Stimulated activated CD8-positive, alpha-beta memory T cell treated with anti-CD3 and anti-CD28 coated beads, Interleukin-15, amount 100 ng/mL, for 1 hour (primary cell): ENCODE measurements around the gene OXCT1.
"Not testable (repeated sequence)": the region's sequence is repeated elsewhere in the genome, so short reads cannot be mapped to it uniquely, and the experiment has no call there.

Source experiments
- DNase-seq: peaks from one replicate; pipeline ENCODE4 v3.0.0-alpha.2; 2020; ENCODE audit warnings: low read depth

OXCT1 gene

GRCh38 chr5:41773799-41774198, 96.4 kb downstream of the OXCT1 start:
- DNase-seq, result no peak

DNA sequence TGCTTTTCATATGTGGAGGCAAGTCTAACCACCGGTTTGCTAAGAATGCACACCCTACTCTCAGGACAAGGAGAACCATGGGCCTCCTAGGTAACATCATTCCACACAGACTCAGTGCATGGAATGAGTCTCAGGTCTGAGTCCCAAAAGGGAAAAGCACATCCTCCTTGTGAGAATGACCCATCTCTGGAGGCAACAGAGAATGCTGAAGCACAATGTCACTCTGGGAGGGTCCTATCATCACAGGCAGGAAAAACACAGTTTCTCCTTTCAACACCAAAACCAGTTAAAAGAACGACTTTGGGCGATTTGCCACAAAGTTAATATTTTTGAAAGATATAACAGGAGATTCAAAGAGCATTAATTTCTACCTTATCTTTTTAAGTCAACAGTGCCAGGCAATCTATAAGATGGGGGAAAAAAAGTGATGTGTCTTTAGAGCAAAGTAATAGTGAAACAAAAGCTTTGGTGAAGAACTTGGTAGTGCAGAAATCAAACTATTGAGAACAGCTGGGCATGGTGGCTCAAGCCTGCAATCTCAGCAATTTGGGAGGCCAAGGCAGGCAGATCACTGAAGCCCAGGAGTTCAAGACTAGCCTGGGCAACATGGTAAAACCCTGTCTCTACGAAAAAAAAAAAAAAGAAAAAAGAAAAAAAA, 97.3 kb downstream of the OXCT1 start:
- no peak for DNase-seq

GRCh38 chr5:41772056-41772455, 98.2 kb downstream of the OXCT1 start:
- DNase-seq, result no peak

DNA sequence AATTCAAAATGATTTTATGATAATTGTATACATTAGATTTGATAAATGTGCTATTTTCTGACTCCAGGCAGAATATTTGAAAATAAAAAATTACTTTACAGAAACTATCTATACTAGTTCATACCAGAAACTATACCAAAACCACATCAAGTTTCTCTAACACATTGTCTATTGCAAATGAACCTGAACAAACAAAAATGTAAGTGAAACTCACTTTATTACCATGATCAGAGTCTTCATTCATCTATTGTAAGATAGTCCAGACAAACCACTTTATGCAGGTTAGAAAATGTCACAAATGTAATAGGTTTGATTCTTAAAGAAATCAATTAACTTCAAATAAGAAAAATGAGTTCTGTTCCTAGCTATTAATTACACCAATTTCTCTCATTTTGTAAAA, 99.4 kb downstream of the OXCT1 start:
- no peak for DNase-seq

DNA sequence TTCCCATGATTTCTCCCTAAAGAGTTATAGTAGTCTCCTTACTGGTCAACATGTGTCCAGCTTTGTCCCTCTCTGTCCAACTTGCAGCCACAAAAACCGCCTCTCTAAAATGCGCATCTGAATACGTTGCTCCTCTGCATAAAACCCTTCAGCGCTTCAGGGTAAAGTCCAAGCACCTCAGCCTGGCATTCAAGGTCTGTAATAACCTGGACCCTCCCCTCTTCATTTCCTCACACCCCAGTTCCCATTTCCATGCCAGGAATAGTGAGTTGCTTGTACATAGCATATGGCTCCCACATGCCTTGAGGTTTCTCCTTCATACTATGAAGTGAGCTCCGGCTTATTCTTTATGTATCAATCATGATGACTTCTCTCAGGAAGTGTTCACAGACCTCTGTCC, 101.5 kb downstream of the OXCT1 start:
- DNase-seq, result no peak

GRCh38 chr5:41764650-41765049, 105.6 kb downstream of the OXCT1 start:
- DNase-seq, result no peak

- no peak for DNase-seq
Observed at GRCh38 chr5:41763574-41763973, 106.7 kb downstream of the OXCT1 start.

DNA sequence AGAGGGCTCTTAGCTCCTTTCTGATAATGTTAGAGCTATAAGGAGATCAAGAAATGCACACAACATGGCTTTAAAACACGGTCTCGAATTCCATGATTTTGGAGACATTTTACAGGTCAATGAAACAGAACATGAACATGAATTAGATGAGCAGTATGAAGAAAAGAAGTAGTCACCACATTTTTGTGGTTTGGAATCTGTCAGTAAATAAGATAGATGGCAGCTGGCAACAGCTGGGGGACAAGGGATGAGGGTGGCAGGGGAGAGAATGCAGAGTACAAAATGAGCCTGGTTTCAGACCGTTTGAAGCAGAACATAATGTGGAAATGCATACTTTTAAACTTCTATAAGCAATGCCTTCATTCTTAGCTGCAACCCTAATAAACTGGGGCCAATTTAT, 107.1 kb downstream of the OXCT1 start:
- no peak for DNase-seq

DNA sequence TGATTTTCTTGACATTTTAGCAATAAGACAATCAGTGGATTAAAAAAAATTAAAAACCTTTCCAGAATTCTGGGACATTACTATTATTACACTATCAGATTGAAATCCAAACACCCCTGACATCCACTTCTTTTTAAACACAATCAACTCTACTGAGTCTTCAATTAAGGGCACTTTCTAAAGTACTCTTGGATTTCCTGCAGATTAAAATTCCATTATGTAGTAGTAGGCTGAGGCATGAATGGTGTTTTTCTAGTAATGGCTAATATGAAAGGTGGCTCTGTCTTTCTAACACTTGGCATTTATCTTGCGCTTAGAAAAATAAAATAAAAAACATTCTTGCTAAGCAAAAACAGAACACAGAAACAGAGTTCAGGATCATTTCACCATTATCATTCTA, 107.8 kb downstream of the OXCT1 start:
- no peak for DNase-seq

- no peak for DNase-seq
Observed at GRCh38 chr5:41761663-41762062, 108.6 kb downstream of the OXCT1 start.

DNA sequence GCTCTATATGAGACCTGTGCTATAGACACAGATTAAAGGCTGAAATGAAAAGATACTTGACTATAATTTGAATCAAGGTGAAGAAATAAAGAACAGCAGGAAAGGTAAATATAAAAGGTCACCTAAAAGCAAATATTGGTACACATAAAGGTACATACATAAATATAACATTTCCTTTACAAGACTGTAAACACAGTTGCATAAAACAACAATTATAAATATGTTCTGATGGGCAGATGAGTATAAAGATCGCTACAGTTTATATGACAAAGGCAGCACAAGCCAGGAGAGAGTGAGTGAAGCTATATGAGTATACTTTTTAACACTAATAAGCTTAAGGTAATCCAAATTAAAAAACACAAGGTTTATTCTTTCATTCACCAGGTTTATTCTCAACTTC, 114.5 kb downstream of the OXCT1 start:
- no peak for DNase-seq

GRCh38 chr5:41754857-41755256, 115.4 kb downstream of the OXCT1 start:
- no peak for DNase-seq

DNA sequence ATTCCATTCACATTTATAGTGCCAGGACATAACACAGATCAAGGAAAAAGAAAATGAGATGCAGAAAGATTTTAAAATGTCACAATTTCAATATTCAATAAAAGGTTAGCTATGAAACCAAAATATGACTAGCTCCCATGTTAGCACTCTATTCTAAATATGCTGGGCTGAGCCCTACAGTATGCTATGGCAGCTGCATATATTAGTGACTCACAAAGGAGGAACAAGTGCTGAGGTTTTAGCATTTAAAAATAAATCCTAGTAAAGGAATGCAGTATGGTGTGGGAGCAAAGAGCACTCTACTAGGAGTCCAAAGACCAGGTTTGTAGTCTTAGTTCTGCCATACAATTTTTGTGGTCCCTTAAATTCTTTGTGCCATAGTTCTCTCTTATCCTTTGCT, 118.4 kb downstream of the OXCT1 start:
- no peak for DNase-seq

DNA sequence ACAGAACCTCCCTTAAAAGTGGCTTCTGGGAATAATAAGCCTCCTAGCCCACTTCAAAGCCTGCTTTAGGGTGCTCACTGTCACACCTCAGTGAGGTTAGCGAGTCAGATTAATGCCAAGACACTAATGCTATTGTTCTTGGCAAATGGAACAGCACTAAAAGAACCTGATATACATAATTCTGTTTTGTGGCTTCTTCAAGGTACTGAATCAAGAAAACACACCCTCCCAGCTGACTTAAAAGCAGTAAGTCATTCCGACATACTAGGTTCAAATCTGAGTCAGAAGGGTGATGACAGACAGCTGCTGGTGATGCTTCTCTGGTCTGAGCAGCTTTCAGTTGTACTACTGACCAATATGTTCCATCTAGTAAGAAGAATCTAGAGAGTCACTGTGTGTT, 121.6 kb downstream of the OXCT1 start:
- DNase-seq, result no peak

DNA sequence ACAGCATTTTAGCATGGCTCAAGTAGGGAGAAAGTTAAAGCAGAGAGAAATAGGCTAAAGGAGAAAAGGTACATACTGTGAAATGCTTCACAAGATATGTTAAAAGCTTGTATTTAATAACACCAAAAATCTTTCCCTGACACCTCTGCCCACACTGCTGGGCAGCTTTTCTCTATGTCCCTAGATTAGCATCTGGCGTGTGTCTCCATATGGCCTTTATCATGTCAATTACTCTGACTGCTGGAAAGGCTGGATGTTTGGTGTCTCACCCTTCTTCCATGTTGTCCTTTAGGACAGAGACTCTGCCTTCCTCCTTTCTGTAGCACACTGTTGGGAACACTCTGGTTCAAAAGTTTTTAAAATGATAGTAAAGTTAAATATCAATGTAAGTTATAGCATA, 122.5 kb downstream of the OXCT1 start:
- no peak for DNase-seq

DNA sequence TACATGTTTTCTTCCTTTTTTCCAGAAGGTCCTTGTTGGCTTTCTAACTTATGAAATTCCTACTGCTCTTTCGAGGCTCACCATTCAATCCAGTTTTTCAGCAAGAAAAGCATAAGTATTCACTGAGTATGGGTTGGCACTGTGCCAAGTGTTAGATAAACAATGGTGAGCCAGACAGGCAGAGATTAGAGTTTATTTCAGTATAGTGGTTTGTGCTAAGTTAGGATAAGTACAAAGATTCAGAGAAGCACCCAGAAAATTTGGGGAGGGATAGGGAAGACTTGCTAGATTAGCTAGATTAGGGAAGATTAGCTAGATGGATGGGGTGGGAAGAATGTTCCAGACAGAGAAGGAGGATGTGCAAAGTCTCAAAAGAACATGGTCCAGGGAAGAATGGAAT, 122.9 kb downstream of the OXCT1 start:
- no peak for DNase-seq

- DNase-seq, result not testable (repeated sequence)
Observed at GRCh38 chr5:41742608-41743007, 127.6 kb downstream of the OXCT1 start.

DNA sequence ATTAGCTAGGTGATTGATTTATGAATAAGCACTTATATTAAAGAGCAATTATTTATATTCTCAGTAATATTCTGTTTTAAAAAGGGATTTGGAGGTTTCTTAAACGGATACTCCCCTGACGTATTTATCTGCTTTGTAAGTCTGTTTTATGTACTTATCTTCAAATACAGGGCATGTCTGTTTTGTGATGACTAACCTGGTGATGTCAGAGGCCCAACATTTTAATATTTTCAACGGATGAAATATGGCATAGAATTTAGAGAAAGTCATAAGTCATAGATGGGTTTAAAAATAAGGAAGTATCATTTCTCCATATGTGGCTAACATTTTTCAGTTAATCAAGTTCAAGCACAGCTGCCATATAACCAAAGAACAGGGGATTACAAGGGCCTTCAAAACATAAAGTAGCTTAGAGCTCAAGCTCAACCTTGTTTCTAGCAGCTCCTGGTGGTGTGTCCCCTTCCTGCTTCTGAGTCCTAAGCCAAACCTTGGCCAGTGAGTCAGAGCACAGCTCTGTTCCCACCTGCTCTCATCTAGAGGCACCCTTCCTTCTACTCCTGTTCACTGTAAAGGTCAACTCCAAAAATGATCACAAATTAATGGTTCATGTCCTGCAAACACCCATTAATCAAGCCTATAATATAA, 131.4 kb downstream of the OXCT1 start:
- no peak for DNase-seq

DNA sequence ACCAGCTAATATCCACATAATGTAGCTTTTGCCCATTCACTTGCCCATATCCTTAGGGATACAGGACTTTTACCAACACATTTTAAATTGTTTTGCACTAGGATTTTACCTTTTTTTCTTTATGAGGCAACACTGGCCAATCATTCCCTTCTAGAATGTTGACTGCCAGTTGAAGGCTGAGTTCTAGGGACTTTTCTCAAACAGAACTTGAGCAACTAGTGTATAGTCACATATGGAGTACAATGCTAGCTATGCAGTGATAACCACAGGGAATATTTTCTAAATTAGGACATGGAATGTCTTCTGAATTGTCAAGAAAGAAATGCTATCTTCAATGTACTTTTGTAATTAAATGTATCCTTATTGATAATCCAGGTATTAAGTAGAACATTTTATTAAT, 133.6 kb downstream of the OXCT1 start:
- DNase-seq, result no peak

- DNase-seq, result no peak
Observed at GRCh38 chr5:41735213-41735612, 135.0 kb downstream of the OXCT1 start.

DNA sequence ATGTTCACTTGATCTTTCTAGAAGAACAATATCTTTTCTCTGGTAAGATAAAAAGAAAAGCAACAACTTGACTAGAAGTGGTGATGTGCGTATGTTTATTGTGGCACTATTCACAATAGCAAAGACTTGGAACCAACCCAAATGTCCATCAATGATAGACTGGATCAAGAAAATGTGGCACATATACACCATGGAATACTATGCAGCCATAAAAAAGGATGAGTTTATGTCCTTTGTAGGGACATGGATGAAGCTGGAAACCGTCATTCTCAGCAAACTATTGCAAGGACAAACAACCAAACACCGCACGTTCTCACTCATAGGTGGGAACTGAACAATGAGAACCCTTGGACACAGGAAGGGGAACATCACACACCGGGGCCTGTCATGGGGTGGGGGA, 140.8 kb downstream of the OXCT1 start:
- DNase-seq, result not testable (repeated sequence)

GRCh38 chr5:41728281-41728680, 141.9 kb downstream of the OXCT1 start:
- no peak for DNase-seq

DNA sequence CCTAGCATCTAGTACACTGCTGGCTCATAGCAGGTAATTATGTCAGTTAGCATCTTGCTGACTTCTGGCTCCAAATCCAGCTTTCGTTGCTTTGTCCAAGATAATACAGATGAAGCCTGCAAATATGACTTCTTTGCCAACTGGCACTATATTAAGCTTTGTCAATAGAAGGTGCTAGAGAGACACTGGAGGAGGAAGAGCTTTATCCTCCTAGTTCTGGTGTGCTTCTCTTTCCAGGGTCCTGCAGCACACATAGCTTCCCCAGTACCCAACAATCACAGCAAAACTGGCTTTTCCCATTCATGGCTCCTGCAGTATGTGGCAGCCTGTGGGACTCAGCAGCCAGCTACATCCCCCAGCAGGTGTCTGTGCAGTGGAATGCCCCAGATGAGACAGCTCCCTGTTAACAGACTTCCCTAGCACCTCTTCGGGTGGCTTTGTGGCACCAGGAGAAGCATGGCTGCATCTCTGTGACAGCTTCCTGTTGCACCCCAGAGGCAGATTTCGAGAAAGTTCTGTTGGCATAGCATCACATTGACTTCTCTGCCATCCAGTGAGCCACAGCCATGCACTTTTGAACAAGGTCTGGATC, 147.8 kb downstream of the OXCT1 start:
- DNase-seq, result no peak

GRCh38 chr5:41721516-41721915, 148.7 kb downstream of the OXCT1 start:
- DNase-seq, result no peak
